HepG2 (cell line): ENCODE results near the gene NPC1. TPM values are rescaled to one million over a fixed set of nuclear protein-coding genes. Genes with fewer than 3 reads are reported as not detected.

Experiments used
- ATAC-seq: fragments of 200-7000 bp; cut with Tn5 transposase; 3 replicates; pipeline ENCODE4 v1.9.1; 2020; ENCODE audit warnings: mild to moderate bottlenecking, moderate library complexity
- BruUV-seq: library from RNA; stranded (reverse); fragments of 400-500 nt; replicated peaks from 2 replicates; lab custom pipeline; 2021; lab: Mats Ljungman, UMichigan
- CTCF ChIA-PET: fragments of 300-600 bp; formaldehyde crosslinking; extraction: SDS; loops from one replicate; lab custom pipeline; 2021; ENCODE audit warnings: low total read pairs, inconsistent platforms, low intra/inter-chr PET ratio; lab: Yijun Ruan, JAX
- POLR2A ChIA-PET: fragments of 350-600 bp; sonication (Branson Sonifier 250); formaldehyde crosslinking; loops from one replicate; lab custom pipeline; 2020; ENCODE audit warnings: antibody characterized with exemption, inconsistent platforms; lab: Yijun Ruan, JAX
- DNase-seq: peaks from one replicate; pipeline ENCODE4 v3.0.0-alpha.2; 2015; ENCODE audit warnings: low spot score
- FAIRE-seq: peaks from 3 replicates; lab custom pipeline; 2011; peaks lifted over from hg19 to GRCh38; lab: Jason Lieb, UNC
- H2AFZ ChIP-seq: one replicate; pipeline ENCODE4 v1.6.1; 2011; ENCODE audit warnings: low read length, inconsistent platforms
- H3K27ac ChIP-seq: fragments of 300-600 bp; 3 replicates; pipeline ENCODE4 v1.8.0; 2011; ENCODE audit warnings: mixed run types, mild to moderate bottlenecking, mixed read lengths, low read length, inconsistent platforms; ENCODE audit not compliant: insufficient read depth; ENCODE audit errors: extremely low read length
- H3K27me3 ChIP-seq, 2 experiments: fragments of 200-600 bp in 1 of 2; 2 replicates in 1 of 2; 3 replicates in 1 of 2; pipeline versions ENCODE4 v1.6.0 to v1.8.0; 2011; ENCODE audit warnings: low read length in 2 of 2, mild to moderate bottlenecking in 2 of 2, moderate library complexity in 2 of 2, inconsistent platforms in 1 of 2; ENCODE audit not compliant: insufficient read depth in 2 of 2, control insufficient read depth in 1 of 2
- H3K36me3 ChIP-seq, 2 experiments: fragments of 200-600 bp in 1 of 2; replicated peaks in 1 of 2; 2 replicates in 1 of 2; 3 replicates in 1 of 2; pipeline versions ENCODE4 v1.5.1 to v1.8.0; 2011; ENCODE audit warnings: low read length in 2 of 2, inconsistent platforms in 1 of 2; ENCODE audit not compliant: insufficient read depth in 2 of 2, control insufficient read depth in 1 of 2
- H3K4me1 ChIP-seq: 2 replicates; pipeline ENCODE4 v1.5.1; 2012; ENCODE audit warnings: low read length, inconsistent platforms; ENCODE audit not compliant: insufficient read depth
- H3K4me2 ChIP-seq: 2 replicates; pipeline ENCODE4 v1.6.0; 2011; ENCODE audit warnings: low read depth, low read length, inconsistent platforms
- H3K4me3 ChIP-seq, 3 experiments: fragments of 200-600 bp in 1 of 3; sonication (generic), shearing (Covaris generic) in 1 of 3; replicated peaks in 1 of 3; 2 replicates each; pipeline ENCODE4 v1.5.1; 2011 to 2016; ENCODE audit warnings: low read length in 3 of 3, inconsistent platforms in 2 of 3, low read depth in 2 of 3, mild to moderate bottlenecking in 2 of 3, control low read depth in 1 of 3, mixed read lengths in 1 of 3; ENCODE audit not compliant: insufficient read depth in 1 of 3
- H3K79me2 ChIP-seq: one replicate; pipeline ENCODE4 v1.6.1; 2011; ENCODE audit warnings: low read length, inconsistent platforms; ENCODE audit not compliant: insufficient read depth
- H3K9ac ChIP-seq: 2 replicates; pipeline ENCODE4 v1.6.0; 2011; ENCODE audit warnings: mild to moderate bottlenecking, low read depth, low read length, inconsistent platforms; ENCODE audit not compliant: insufficient read depth
- H3K9me3 ChIP-seq: 2 replicates; pipeline ENCODE4 v1.5.1; 2012; ENCODE audit warnings: mild to moderate bottlenecking, low read length
- H4K20me1 ChIP-seq: 2 replicates; pipeline ENCODE4 v1.6.0; 2011; ENCODE audit warnings: inconsistent platforms, mild to moderate bottlenecking, low read length, moderate library complexity; ENCODE audit not compliant: insufficient read depth
- AGO1 ChIP-seq: fragments of 200-400 bp; formaldehyde crosslinking; IDR thresholded peaks from 2 replicates; pipeline ENCODE4 v1.6.1; 2017; ENCODE audit warnings: mild to moderate bottlenecking, low read depth, low read length, moderate library complexity; ENCODE audit not compliant: poor library complexity, severe bottlenecking
- AHDC1 ChIP-seq: sonication (generic); formaldehyde crosslinking; IDR thresholded peaks from 2 replicates; pipeline ENCODE4 v1.5.1; 2020; ENCODE audit warnings: mild to moderate bottlenecking, missing genetic modification reagents, borderline replicate concordance
- NFAT5 ChIP-seq: sonication (generic); formaldehyde crosslinking; IDR thresholded peaks from 2 replicates; pipeline ENCODE4 v1.4.0; 2020; ENCODE audit warnings: missing genetic modification reagents
- NR2F1 ChIP-seq, 2 experiments: fragments of 450-650 bp in 1 of 2; formaldehyde crosslinking in 1 of 2; IDR thresholded peaks; 2 replicates each; pipeline versions ENCODE4 v1.5.0 to v1.6.1; 2016 to 2020; ENCODE audit warnings: mild to moderate bottlenecking in 1 of 2, missing compliant biosample characterization in 1 of 2, missing genetic modification reagents in 1 of 2, moderate library complexity in 1 of 2
- PHB2 ChIP-seq: fragments of 450-650 bp; IDR thresholded peaks from 2 replicates; pipeline ENCODE4 v1.6.1; 2018; ENCODE audit not compliant: partially characterized antibody
- STAT5B ChIP-seq: sonication (generic); formaldehyde crosslinking; IDR thresholded peaks from 2 replicates; pipeline ENCODE4 v1.4.0; 2020; ENCODE audit warnings: missing genetic modification reagents
- ZMYM2 ChIP-seq: sonication (generic); formaldehyde crosslinking; IDR thresholded peaks from 2 replicates; pipeline ENCODE4 v1.8.0; 2022; ENCODE audit warnings: mild to moderate bottlenecking, missing genetic modification reagents
- ZNF362 ChIP-seq: sonication (generic); formaldehyde crosslinking; IDR thresholded peaks from 2 replicates; pipeline ENCODE4 v1.4.0; 2020; ENCODE audit warnings: missing genetic modification reagents, mild to moderate bottlenecking, borderline replicate concordance
- ZNF644 ChIP-seq: IDR thresholded peaks from 2 replicates; pipeline ENCODE4 v1.6.1; 2016; ENCODE audit warnings: low read depth
- WGBS: methylation state at CpG from one replicate; pipeline ENCODE4 v1.1.6; 2017; ENCODE audit warnings: low lambda C conversion rate; 5-methylcytosine and 5-hydroxymethylcytosine counted together
- in situ Hi-C: cut with HindIII; loops from 2 replicates; pipeline ENCODE4 v1.10.0; 2017; ENCODE audit warnings: low pct_unique_long_range_greater_than_20kb; ENCODE audit not compliant: extremely low pct_ligation_motif_present
- intact Hi-C: fragments of 100-400 bp; cut with micrococcal nuclease; formaldehyde crosslinking; loops from one replicate; pipeline ENCODE4 v1.10.0; 2022; ENCODE audit not compliant: unreplicated experiment
- polyA plus RNA-seq, 8 experiments: library from polyadenylated mRNA; depleted of rRNA in 3 of 8; stranded (reverse) in 7 of 8; unstranded in 1 of 8; fragments of >200 nt; fragmentation: Illumina TruSeq in 4 of 8; extraction: Trizol in 4 of 8; gene quantifications; 2 replicates each; pipeline versions ENCODE4 v1.2.1 to v1.2.3, GENCODE V29; 2011 to 2016; ENCODE audit warnings: low read depth in 4 of 8, missing spikeins in 1 of 8, mixed read lengths in 1 of 8; ENCODE audit not compliant: insufficient read depth in 1 of 8
- total RNA-seq, 5 experiments: library from RNA; depleted of rRNA; stranded (reverse); fragments of >200 nt; fragmentation: Illumina TruSeq; extraction: Trizol; gene quantifications; 2 replicates each; pipeline ENCODE4 v1.2.3, GENCODE V29; 2016; ENCODE audit warnings: low read depth in 1 of 5

Gene NPC1
- total and polyA plus RNA-seq, 2 of the 13 experiments (the other 11 are each of a cell fraction or from before 2014, with no cell fraction given), result 46.5 to 114 TPM

GRCh38 chr18:23618862-23619387 lies 32.6 kb upstream of the NPC1 start (continued):
- TF ChIP-seq AGO1 (peak; percentile 26), NR2F1 (CRISPR knock-in tag; IDR thresholded peaks at IDR 0.05) (0 out of 4 replicates have a peak, but pooled peaks of 1 of the 2 experiments have one; percentile 21)

GRCh38 chr18:23617412-23618014 lies 31.2 kb upstream of the NPC1 start:
- 13% methylated on average over 4 of the region's 4 CpGs for WGBS
- peaks cover 1 to 31% of the 10 kb centered on the region in 2 experiments; a peak in 3 of 5 replicates for H3K27me3 ChIP-seq
- H3K4me1 ChIP-seq, result peaks cover 37% of the 10 kb centered on the region
- no peak overlapping the region for H2AFZ ChIP-seq
- H3K36me3 ChIP-seq, result no peaks in the 10 kb centered on the region
- H3K9ac ChIP-seq, result no peak overlapping the region
- no peaks in the 10 kb centered on the region for H4K20me1 ChIP-seq
- no peak for FAIRE-seq
- H3K4me2 ChIP-seq, result no peak overlapping the region
- no peak for DNase-seq
- ChIA-PET CTCF (no interaction called here), POLR2A (interaction anchor here (1.3 kb wide), 1 partner anchor 23 kb away, joined by 3 read pairs; no protein-coding TSS in a partner anchor)
- no TSS peak for BruUV-seq
- intact Hi-C loops, result no loop called here
- ATAC-seq, result no peak
- no peak overlapping the region for H3K4me3 ChIP-seq
- in situ Hi-C loops, result no loop called here
- H3K9me3 ChIP-seq, result no peaks in the 10 kb centered on the region
- H3K27ac ChIP-seq, result no peak overlapping the region
- no peaks in the 10 kb centered on the region for H3K79me2 ChIP-seq
- TF ChIP-seq ZMYM2 (CRISPR knock-in tag) (no peak), AHDC1 (CRISPR knock-in tag) (no peak), NFAT5 (CRISPR knock-in tag) (no peak), STAT5B (CRISPR knock-in tag) (no peak), PHB2 (no peak), ZNF362 (CRISPR knock-in tag) (no peak), ZNF644 (CRISPR knock-in tag) (no peak)
